GM12892 (cell line): ENCODE measurements around the gene TNFAIP3.
"Not testable (repeated sequence)": the region's sequence is repeated elsewhere in the genome, so short reads cannot be mapped to it uniquely, and the experiment has no call there.

ENCODE experiments used
- DNase-seq: peaks from one replicate; pipeline ENCODE4 v3.0.0; 2011; ENCODE audit not compliant: insufficient read length
- FAIRE-seq: peaks from 2 replicates; lab custom pipeline; 2011; peaks lifted over from hg19 to GRCh38; lab: Jason Lieb, UNC
- POLR2A ChIP-seq: IDR thresholded peaks from 2 replicates; pipeline ENCODE4 v1.6.1; 2011; ENCODE audit warnings: low read depth, low read length, control low read depth
- POLR2AphosphoS5 ChIP-seq: IDR thresholded peaks from 2 replicates; pipeline ENCODE4 v1.6.1; 2011; ENCODE audit warnings: low read depth, low read length, control low read depth
- TAF1 ChIP-seq: IDR thresholded peaks from 2 replicates; pipeline ENCODE4 v1.6.1; 2011; ENCODE audit warnings: low read depth, mild to moderate bottlenecking, control low read depth, low read length, borderline replicate concordance

The TNFAIP3 gene

GRCh38 chr6:137882225-137882961, 15.3 kb downstream of the TNFAIP3 start:
- DNase-seq: no peak
- no peak for FAIRE-seq

GRCh38 chr6:137883400-137884148, 16.5 kb downstream of the TNFAIP3 start:
- DNase-seq (no peak), FAIRE-seq (peak; percentile 68)
- TF ChIP-seq POLR2A (peak; percentile 91), POLR2AphosphoS5 (peak; percentile 98), TAF1 (no peak)

More at GRCh38 chr6:137882225-137882961, 15.3 kb downstream of the TNFAIP3 start:
- TF ChIP-seq POLR2AphosphoS5: peak; percentile 84
- no peak for TF ChIP-seq TAF1
- TF ChIP-seq POLR2A: peak; percentile 71

- FAIRE-seq (no peak), DNase-seq (no peak)
- TF ChIP-seq TAF1 (no peak), POLR2A (no peak), POLR2AphosphoS5 (no peak)
Measured at GRCh38 chr6:137884149-137884909, 17.3 kb downstream of the TNFAIP3 start.

GRCh38 chr6:137884910-137885229, 17.8 kb downstream of the TNFAIP3 start:
- not testable (repeated sequence) for FAIRE-seq, DNase-seq

GRCh38 chr6:137886226-137886625, 19.2 kb downstream of the TNFAIP3 start:
- FAIRE-seq, DNase-seq: not testable (repeated sequence)

- TF ChIP-seq POLR2AphosphoS5: no peak
- TF ChIP-seq TAF1: no peak
- no peak for TF ChIP-seq POLR2A
- FAIRE-seq: no peak
- DNase-seq: no peak
Measured at GRCh38 chr6:137890983-137891537, 24.0 kb downstream of the TNFAIP3 start.

- FAIRE-seq (no peak), DNase-seq (no peak)
- TF ChIP-seq POLR2AphosphoS5: no peak
- no peak for TF ChIP-seq POLR2A
Measured at GRCh38 chr6:137892271-137892708, 25.2 kb downstream of the TNFAIP3 start.

- FAIRE-seq (no peak), DNase-seq (no peak)
- no peak for TF ChIP-seq POLR2AphosphoS5
- no peak for TF ChIP-seq POLR2A
- no peak for TF ChIP-seq TAF1
Measured at GRCh38 chr6:137893181-137893580, 26.1 kb downstream of the TNFAIP3 start.

GRCh38 chr6:137893726-137894125, 26.7 kb downstream of the TNFAIP3 start:
- TF ChIP-seq TAF1 (no peak), POLR2AphosphoS5 (no peak), POLR2A (no peak)
- no peak for DNase-seq
- no peak for FAIRE-seq

GRCh38 chr6:137894378-137894777, 27.3 kb downstream of the TNFAIP3 start:
- FAIRE-seq, DNase-seq: not testable (repeated sequence)

- DNase-seq (no peak), FAIRE-seq (no peak)
- TF ChIP-seq POLR2AphosphoS5: no peak
Measured at GRCh38 chr6:137894779-137895385, 27.8 kb downstream of the TNFAIP3 start.
